ENCODE results near the gene UMAD1.

The UMAD1 gene

DNA sequence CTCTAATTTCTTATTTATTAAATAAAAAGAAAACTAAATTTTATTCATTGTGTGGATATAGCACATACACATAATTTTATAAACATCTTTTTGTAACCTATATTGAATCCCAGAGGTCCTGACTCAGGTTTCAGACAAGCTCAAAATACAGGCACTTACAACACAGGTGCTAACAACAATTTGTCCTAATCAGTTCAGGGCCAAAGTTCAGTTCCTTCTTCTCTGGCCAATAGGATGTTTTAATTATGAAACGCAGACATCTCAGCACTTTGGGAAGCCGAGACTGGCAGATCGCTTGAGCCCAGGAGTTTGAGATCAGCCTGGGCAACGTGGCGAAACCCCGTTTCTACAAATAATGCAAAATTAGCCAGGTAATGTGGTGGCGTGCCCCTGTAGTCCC lies 62.9 kb downstream of the UMAD1 start:
- H3K9me3 Mint-ChIP-seq = no peaks in the 10 kb centered on the region
- no peak for ATAC-seq (replicated peaks)
- no peak for DNase-seq
- no peak overlapping the region for H3K27ac Mint-ChIP-seq
- no peak overlapping the region for H3K4me3 Mint-ChIP-seq
- no peaks in the 10 kb centered on the region for H3K27me3 Mint-ChIP-seq
- H3K4me1 Mint-ChIP-seq (ENCODE audit: low read depth in 2 of 2) = peaks cover 10 to 23% of the 10 kb centered on the region in 2 donors
- H3K36me3 Mint-ChIP-seq (ENCODE audit: insufficient read depth) = peaks cover 2% of the 10 kb centered on the region

DNA sequence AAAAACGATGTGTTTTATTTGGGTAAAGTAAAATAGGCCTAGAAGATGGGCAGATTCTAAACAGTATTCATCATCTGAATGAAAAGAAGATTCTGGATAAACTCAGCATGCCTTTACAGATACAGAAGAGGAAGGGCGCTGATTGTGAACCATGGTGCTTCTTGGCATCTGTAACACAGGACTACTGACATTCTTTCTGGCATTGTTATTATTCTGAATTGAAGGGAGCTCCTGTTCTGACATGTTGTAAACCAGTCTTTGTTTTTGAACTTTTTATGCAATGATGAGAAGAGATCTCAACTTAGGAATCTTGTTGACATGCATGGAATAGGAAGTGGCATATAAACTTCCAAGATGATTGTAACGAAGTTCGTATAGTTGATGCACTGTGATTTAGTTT lies 64.3 kb downstream of the UMAD1 start:
- Mint-ChIP-seq H3K36me3 (ENCODE audit: insufficient read depth) (peaks cover 2% of the 10 kb centered on the region), H3K4me3 (no peak overlapping the region), H3K9me3 (no peaks in the 10 kb centered on the region), H3K4me1 (ENCODE audit: low read depth in 2 of 2) (peaks cover 6 to 22% of the 10 kb centered on the region in 2 donors), H3K27ac (no peak overlapping the region), H3K27me3 (no peaks in the 10 kb centered on the region)
- DNase-seq (no peak), ATAC-seq (replicated peaks) (no peak)

DNA sequence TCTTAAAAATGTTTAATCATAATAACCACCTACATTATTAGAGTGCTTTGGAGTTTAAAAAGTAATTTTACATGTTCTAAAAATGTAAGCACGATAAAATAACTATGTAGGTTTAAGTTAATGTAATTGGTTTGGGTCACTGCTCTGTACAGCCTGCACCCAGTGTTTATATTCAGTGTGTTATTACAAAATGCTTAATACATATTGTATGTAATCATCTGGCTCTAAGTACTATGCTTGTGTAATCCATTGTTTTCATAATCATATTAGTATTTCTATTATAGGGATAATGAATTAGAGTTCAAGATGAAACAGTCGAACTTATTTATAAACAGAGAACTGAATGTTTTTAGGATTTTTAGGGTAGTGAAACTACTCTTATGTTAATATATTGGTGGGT lies 64.8 kb downstream of the UMAD1 start:
- no peak for ATAC-seq (replicated peaks)
- no peak overlapping the region for H3K4me3 Mint-ChIP-seq
- no peak for DNase-seq
- H3K4me1 Mint-ChIP-seq (ENCODE audit: low read depth in 2 of 2) = peaks cover 6 to 23% of the 10 kb centered on the region in 2 donors
- no peaks in the 10 kb centered on the region for H3K9me3 Mint-ChIP-seq
- no peaks in the 10 kb centered on the region for H3K27me3 Mint-ChIP-seq
- H3K36me3 Mint-ChIP-seq (ENCODE audit: insufficient read depth) = peaks cover 2% of the 10 kb centered on the region
- H3K27ac Mint-ChIP-seq = no peak overlapping the region

DNA sequence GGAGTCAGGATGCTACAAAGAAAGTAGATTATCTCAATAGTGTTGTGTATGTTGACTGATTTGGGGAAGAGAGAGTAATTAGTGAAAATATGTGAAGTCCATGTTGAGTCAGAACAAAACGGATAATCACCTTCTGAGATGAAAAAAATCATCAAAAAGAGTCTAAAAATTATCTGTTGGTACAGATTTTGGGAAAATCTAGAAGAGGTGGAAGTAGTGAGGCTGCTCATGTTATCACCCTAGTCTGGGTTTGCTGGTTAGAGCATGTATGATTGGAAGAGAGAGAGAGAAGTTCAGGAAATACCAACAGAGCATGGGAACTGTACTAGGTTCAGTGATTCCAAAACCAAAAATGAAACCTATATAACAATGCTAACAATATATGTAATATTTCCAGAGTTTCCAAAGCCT lies 65.6 kb downstream of the UMAD1 start:
- no peak for DNase-seq
- no peak for ATAC-seq (replicated peaks)
- no peaks in the 10 kb centered on the region for H3K9me3 Mint-ChIP-seq
- H3K4me1 Mint-ChIP-seq (ENCODE audit: low read depth in 2 of 2) = peaks cover 8 to 27% of the 10 kb centered on the region in 2 donors
- H3K27me3 Mint-ChIP-seq = no peaks in the 10 kb centered on the region
- no peak overlapping the region for H3K4me3 Mint-ChIP-seq
- H3K36me3 Mint-ChIP-seq (ENCODE audit: insufficient read depth) = no peaks in the 10 kb centered on the region
- H3K27ac Mint-ChIP-seq = peak overlapping the region in 1 of 2 donors; percentile 15

DNA sequence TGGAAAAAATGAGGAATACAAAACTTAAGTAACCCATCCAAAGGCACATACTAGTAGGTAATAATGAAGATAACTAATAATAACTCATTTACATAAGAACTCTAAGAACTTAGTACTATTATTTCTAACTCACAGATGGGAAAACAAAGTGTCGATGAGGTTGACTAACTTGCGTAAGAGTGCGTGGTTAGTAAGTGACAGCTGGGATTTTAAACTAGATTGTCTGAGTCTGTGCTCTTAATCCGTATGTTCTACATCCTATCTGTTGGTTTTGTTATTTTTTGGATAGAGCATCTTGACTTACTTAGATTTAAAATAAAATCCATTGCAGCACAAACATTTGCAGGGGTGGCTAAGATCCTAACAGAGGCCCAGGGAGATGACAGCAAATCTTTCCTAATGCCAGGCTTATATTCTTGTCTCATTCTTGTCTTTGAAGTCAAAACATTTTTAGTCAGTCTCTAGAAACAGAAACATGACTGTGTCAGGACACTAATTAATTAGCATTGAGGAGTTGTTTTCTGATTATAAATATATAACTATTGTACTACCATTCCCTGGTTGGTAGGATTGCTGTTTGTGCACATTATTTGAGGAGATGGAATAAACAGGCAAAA lies 66.1 kb downstream of the UMAD1 start:
- Mint-ChIP-seq H3K4me1 (ENCODE audit: low read depth in 2 of 2) (peaks cover 8 to 24% of the 10 kb centered on the region in 2 donors), H3K9me3 (no peaks in the 10 kb centered on the region), H3K27ac (peak overlapping the region in 1 of 2 donors; percentile 15), H3K27me3 (no peaks in the 10 kb centered on the region), H3K36me3 (ENCODE audit: insufficient read depth) (no peaks in the 10 kb centered on the region), H3K4me3 (no peak overlapping the region)
- DNase-seq (no peak), ATAC-seq (replicated peaks) (no peak)

DNA sequence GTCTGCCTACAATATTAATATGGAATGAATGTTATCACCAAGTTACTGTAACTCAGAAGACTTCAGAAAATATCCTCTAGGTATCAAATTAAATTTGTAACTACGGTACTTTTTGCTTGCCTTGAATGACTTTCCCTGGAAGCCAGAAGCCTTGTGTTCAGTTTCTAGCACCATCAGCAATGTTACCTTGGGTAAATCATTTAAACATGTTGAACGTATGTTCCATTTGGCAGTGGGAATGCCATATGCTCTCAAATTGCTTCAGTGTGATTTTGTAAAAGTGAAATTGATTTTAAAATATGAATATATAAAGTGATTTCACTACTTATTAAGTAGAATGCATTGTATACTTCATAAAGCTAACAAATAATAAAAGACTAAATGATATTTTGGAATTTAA lies 66.7 kb downstream of the UMAD1 start:
- Mint-ChIP-seq H3K36me3 (ENCODE audit: insufficient read depth) (no peaks in the 10 kb centered on the region), H3K4me1 (ENCODE audit: low read depth in 2 of 2) (peaks cover 8 to 21% of the 10 kb centered on the region in 2 donors), H3K27ac (no peak overlapping the region), H3K9me3 (no peaks in the 10 kb centered on the region), H3K27me3 (no peaks in the 10 kb centered on the region), H3K4me3 (no peak overlapping the region)
- ATAC-seq (replicated peaks) (no peak), DNase-seq (no peak)

DNA sequence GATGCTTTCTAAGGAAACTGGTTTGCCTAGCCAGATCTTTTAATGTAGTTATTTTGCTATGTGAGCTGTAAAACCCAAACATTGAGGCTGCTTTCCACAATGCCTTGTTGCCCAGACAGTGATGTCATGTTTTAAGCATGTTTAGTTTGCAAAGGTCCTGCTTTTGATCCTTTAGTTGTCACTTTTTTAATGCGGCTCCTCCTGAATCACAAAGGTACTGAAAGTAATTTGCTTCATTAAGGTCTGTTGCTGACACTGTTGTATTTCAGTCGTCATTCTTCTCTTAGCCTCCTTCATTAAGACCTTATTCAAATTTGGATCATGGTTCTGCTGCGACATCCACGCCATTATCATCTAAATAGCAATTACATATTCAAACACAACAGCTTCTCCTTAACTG lies 67.3 kb downstream of the UMAD1 start:
- no peaks in the 10 kb centered on the region for H3K36me3 Mint-ChIP-seq (ENCODE audit: insufficient read depth)
- no peak for DNase-seq
- H3K27me3 Mint-ChIP-seq = no peaks in the 10 kb centered on the region
- H3K27ac Mint-ChIP-seq = no peak overlapping the region
- H3K4me3 Mint-ChIP-seq = no peak overlapping the region
- no peaks in the 10 kb centered on the region for H3K9me3 Mint-ChIP-seq
- ATAC-seq (replicated peaks) = no peak
- peaks cover 8 to 21% of the 10 kb centered on the region in 2 donors for H3K4me1 Mint-ChIP-seq (ENCODE audit: low read depth in 2 of 2)

DNA sequence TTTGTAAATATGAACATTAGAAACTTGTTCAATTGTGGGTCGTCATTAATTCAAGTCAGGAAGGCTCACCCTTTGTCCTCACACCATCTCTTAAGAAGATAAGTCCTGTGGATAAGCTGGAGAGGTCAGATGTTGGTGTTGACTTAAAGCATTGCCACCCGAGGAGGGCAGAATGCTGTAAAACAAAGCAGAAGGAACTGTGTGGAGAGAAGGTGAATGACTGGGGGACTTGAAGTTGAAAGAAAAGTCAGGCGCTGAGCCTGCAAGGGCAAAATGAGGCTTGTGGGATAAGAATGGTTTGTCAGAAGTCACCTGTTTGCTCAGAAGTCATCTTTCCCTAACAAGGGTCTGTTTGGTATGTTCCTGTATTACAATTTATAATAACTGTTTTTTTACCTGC lies 68.7 kb downstream of the UMAD1 start:
- Mint-ChIP-seq H3K4me1 (ENCODE audit: low read depth in 2 of 2) (peaks cover 9 to 25% of the 10 kb centered on the region in 2 donors), H3K4me3 (no peak overlapping the region)

DNA sequence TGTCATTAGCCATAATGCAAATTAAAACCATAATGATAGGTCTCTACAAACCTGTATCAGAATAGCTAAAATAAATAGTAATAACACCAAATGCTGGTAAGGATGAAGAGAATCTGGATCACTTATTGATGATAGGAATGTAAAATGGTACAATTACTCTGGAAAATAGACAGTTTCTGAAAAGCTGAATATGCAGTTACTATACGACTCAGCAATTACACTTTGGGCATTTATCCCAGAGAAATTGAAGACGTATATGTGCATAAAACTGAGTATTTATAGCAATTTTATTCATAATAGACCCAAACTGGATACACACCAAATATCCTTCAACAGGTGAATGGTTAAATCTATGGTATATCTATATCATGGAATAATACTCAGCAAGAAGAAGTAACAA lies 69.9 kb downstream of the UMAD1 start:
- Mint-ChIP-seq H3K4me3 (no peak overlapping the region), H3K9me3 (no peaks in the 10 kb centered on the region), H3K27me3 (no peaks in the 10 kb centered on the region), H3K27ac (no peak overlapping the region), H3K36me3 (ENCODE audit: insufficient read depth) (no peaks in the 10 kb centered on the region), H3K4me1 (ENCODE audit: low read depth in 2 of 2) (peaks cover 9 to 25% of the 10 kb centered on the region in 2 donors)
- DNase-seq (no peak), ATAC-seq (replicated peaks) (no peak)

More for the DNA sequence above, 68.7 kb downstream of the UMAD1 start:
- Mint-ChIP-seq H3K36me3 (ENCODE audit: insufficient read depth) (no peaks in the 10 kb centered on the region), H3K27me3 (no peaks in the 10 kb centered on the region), H3K9me3 (no peaks in the 10 kb centered on the region), H3K27ac (no peak overlapping the region)
- DNase-seq = no peak
- no peak for ATAC-seq (replicated peaks)

DNA sequence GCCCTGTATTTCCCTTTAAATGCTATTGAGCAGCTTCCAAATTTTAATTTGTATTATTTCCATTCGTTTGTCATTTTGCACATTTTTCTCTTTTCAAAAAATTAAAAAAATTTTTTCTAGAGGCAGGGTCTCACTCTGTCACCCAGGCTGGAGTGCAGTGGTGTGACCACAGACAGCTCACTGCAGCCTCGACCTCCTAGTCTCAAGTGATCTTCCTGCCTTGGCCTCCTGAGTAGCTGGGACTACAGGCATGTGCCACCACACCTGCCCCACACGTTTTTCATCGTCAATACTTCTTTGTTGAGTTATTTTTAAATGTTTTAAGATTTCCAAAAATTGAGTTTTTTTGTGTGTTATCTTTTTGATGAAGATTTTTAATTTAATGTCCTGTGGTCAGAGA lies 73.2 kb downstream of the UMAD1 start:
- Mint-ChIP-seq H3K27me3 (no peaks in the 10 kb centered on the region), H3K27ac (no peak overlapping the region), H3K9me3 (no peaks in the 10 kb centered on the region), H3K4me3 (no peak overlapping the region), H3K36me3 (ENCODE audit: insufficient read depth) (no peaks in the 10 kb centered on the region), H3K4me1 (ENCODE audit: low read depth in 2 of 2) (peaks cover 3 to 19% of the 10 kb centered on the region in 2 donors)
- no peak for ATAC-seq (replicated peaks)
- no peak for DNase-seq

DNA sequence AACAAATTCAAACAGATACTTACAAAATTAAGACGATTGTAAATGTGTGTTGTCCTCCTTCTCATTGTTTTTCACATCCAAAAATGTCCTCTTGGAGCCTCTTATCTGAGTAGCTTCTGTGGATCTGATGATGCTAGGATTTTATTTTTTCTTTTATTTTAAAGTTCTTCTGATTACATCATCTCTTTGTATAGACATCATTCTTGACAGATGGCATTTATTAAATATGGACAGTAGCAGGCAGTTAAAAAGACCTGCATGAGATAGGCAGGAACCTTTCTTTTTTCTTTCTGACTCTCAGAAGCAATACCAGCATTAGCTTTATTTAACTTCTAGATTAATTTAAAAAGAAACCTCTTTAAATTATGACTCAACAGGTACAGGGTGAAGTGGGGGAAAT lies 77.9 kb downstream of the UMAD1 start, which contains the start of gene RPA3:
TSS of gene RPA3 (minus strand) at position 116 of the 400 bp plus-strand sequence. CDS start 78,189 bp downstream, outside the sequence.
- no peak within 1 kb of the TSS for H3K4me3 Mint-ChIP-seq

DNA sequence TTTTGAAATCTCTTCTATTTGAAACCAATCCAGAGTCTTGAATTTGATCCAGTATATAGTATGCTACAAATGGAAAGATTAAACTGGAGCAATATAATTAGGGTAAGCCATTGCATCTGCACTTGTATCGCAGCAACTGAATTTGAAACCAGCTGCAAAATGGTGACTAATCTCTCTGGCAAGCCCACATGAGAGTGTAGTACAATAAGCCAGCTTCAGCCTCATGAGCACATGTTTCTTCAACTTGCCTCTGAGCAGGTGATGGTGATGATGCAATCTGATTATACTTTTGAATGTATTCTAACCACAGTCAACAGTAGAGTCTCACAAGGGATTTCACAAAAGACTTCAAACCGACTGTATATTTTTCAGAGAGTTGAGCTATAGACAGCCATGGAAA lies 78.7 kb downstream of the UMAD1 start:
- peak in 2 of 3 experiments; percentile 3 to 4 for DNase-seq
- peak; percentile 98 for ATAC-seq (replicated peaks)
- peaks cover 2 to 15% of the 10 kb centered on the region in 2 donors for H3K4me1 Mint-ChIP-seq (ENCODE audit: low read depth in 2 of 2)
- H3K27me3 Mint-ChIP-seq = no peaks in the 10 kb centered on the region
- H3K27ac Mint-ChIP-seq = peak overlapping the region; percentile 16 to 44
- no peak overlapping the region for H3K4me3 Mint-ChIP-seq
- no peaks in the 10 kb centered on the region for H3K9me3 Mint-ChIP-seq
- H3K36me3 Mint-ChIP-seq (ENCODE audit: insufficient read depth) = no peaks in the 10 kb centered on the region

More for the DNA sequence above, 77.9 kb downstream of the UMAD1 start, which contains the start of gene RPA3:
- H3K27me3 Mint-ChIP-seq = no peaks in the 10 kb centered on the region
- H3K36me3 Mint-ChIP-seq (ENCODE audit: insufficient read depth) = no peaks in the 10 kb centered on the region
- H3K9me3 Mint-ChIP-seq = no peaks in the 10 kb centered on the region
- ATAC-seq (replicated peaks) (no peak), DNase-seq (no peak)
- H3K27ac Mint-ChIP-seq = peak within 1 kb of the TSS; percentile 16 to 44
- H3K4me1 Mint-ChIP-seq (ENCODE audit: low read depth in 2 of 2) = peaks cover 3 to 16% of the 10 kb centered on the region in 2 donors

DNA sequence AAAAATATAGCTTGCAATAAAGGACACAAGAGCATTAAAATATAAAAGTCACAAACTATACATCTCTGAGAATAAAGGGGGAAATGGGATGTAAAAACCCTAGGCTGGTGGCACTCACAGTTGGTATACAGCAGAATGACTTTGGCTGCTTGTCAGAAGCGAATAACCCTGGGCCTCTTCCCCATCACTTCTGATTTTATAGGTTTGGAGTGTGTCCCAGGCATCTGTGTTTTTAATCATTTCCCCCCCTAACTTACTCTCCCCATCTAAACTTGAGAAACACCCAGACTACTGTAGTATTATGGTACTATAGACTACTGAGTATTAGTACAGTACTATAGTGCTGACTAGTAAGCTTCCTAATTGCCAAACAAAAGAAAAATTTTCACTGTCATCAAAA lies 79.6 kb downstream of the UMAD1 start:
- no peak for ATAC-seq (replicated peaks)
- H3K4me3 Mint-ChIP-seq = no peak overlapping the region
- no peaks in the 10 kb centered on the region for H3K9me3 Mint-ChIP-seq
- no peak for DNase-seq
- H3K36me3 Mint-ChIP-seq (ENCODE audit: insufficient read depth) = no peaks in the 10 kb centered on the region
- H3K4me1 Mint-ChIP-seq (ENCODE audit: low read depth in 2 of 2) = peaks cover 2 to 15% of the 10 kb centered on the region in 2 donors
- H3K27ac Mint-ChIP-seq = no peak overlapping the region
- no peaks in the 10 kb centered on the region for H3K27me3 Mint-ChIP-seq

DNA sequence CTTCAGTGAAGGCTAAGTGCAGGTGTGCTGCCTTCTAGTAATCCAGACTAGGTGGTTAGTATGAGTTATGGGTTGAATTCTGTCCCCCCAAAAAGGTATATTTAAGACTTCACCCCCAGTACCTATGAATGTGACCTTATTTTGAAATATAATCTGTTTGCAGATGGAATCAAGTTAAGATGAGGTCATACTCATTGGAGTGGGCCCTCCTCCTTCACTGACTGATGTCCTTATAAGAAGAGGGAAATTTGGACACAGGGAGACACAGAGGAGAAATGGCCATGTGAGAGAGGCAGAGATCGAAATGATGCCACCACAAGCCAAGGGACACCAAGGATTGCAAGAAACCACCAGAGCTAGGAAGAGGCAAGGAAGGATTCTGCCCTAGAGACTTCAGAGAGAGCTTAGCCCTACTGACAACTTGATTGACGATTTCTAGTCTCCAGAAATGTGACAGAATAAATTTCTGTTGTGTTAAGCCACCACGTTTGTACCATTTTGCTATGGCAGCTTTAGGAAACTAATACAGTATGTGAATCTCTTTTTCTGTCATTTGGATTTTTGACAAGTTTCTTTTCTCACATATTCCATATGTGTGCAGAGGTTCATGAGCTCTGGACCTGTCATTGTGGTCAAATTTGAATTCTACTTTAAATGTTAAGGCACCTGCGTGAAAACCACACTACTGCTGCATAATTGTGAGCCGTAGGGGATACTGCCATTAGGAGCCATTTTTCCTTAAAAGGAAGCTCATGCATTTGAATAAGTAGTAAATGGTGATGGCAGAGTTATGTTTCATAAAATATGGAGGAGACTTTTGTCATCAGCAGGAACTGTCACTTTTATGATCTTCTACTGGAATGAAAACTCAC lies 80.4 kb downstream of the UMAD1 start:
- Mint-ChIP-seq H3K9me3 (no peaks in the 10 kb centered on the region), H3K27me3 (no peaks in the 10 kb centered on the region)
- ATAC-seq (replicated peaks) = no peak

More for the DNA sequence above, 80.4 kb downstream of the UMAD1 start:
- peaks cover 5 to 15% of the 10 kb centered on the region in 2 donors for H3K4me1 Mint-ChIP-seq (ENCODE audit: low read depth in 2 of 2)
- no peak overlapping the region for H3K27ac Mint-ChIP-seq
- no peak overlapping the region for H3K4me3 Mint-ChIP-seq
- H3K36me3 Mint-ChIP-seq (ENCODE audit: insufficient read depth) = no peaks in the 10 kb centered on the region
- no peak for DNase-seq
